MM.1S (cell line): ENCODE results near the gene TMPRSS6.

ENCODE experiments used
- DNase-seq: peaks from one replicate; pipeline ENCODE4 v3.0.0-alpha.2; 2015
- H2AFZ ChIP-seq: fragments of 300-600 bp; sonication (generic); 2 replicates; pipeline ENCODE4 v1.6.0; 2016; ENCODE audit warnings: antibody characterized with exemption, low read length
- H3F3A ChIP-seq: fragments of 300-600 bp; sonication (generic); 2 replicates; pipeline ENCODE4 v1.6.1; 2016; ENCODE audit warnings: mild to moderate bottlenecking, antibody characterized with exemption, low read length, moderate library complexity, mixed read lengths; ENCODE audit not compliant: insufficient read depth
- H3K27ac ChIP-seq: fragments of 300-600 bp; sonication (generic); 2 replicates; pipeline ENCODE4 v1.5.1; 2016; ENCODE audit warnings: mild to moderate bottlenecking, low read length
- H3K27me3 ChIP-seq: fragments of 300-600 bp; sonication (generic); replicated peaks from 2 replicates; pipeline ENCODE4 v1.6.0; 2016; ENCODE audit warnings: low read length; ENCODE audit not compliant: insufficient read depth
- H3K36me3 ChIP-seq: fragments of 300-600 bp; sonication (generic); replicated peaks from 2 replicates; pipeline ENCODE4 v1.6.1; 2016; ENCODE audit warnings: mild to moderate bottlenecking, low read length, mixed read lengths; ENCODE audit not compliant: insufficient read depth
- H3K4me1 ChIP-seq: fragments of 300-600 bp; sonication (generic); 2 replicates; pipeline ENCODE4 v1.6.1; 2016; ENCODE audit warnings: low read length, mixed read lengths
- H3K4me2 ChIP-seq: fragments of 300-600 bp; sonication (generic); 2 replicates; pipeline ENCODE4 v1.6.0; 2016; ENCODE audit warnings: low read depth, low read length
- H3K4me3 ChIP-seq: fragments of 300-600 bp; sonication (generic); 2 replicates; pipeline ENCODE4 v1.5.1; 2016; ENCODE audit warnings: low read length, mixed read lengths
- H3K79me2 ChIP-seq: fragments of 300-600 bp; sonication (generic); 2 replicates; pipeline ENCODE4 v1.6.1; 2016; ENCODE audit warnings: mixed run types, low read length, mixed read lengths
- H3K9ac ChIP-seq: fragments of 300-600 bp; sonication (generic); 2 replicates; pipeline ENCODE4 v1.6.1; 2016; ENCODE audit warnings: low read length, mixed read lengths
- H3K9me2 ChIP-seq: fragments of 300-600 bp; sonication (generic); replicated peaks from 2 replicates; pipeline ENCODE4 v1.6.1; 2016; ENCODE audit warnings: mild to moderate bottlenecking, low read length, mixed read lengths; ENCODE audit not compliant: insufficient read depth
- H3K9me3 ChIP-seq: fragments of 300-600 bp; sonication (generic); replicated peaks from 2 replicates; pipeline ENCODE4 v1.6.1; 2016; ENCODE audit warnings: mild to moderate bottlenecking, low read length, mixed read lengths; ENCODE audit not compliant: insufficient read depth
- H4K20me1 ChIP-seq: fragments of 300-600 bp; sonication (generic); 2 replicates; pipeline ENCODE4 v1.6.1; 2016; ENCODE audit warnings: mild to moderate bottlenecking, low read length, moderate library complexity, mixed read lengths; ENCODE audit not compliant: insufficient read depth
- CTCF ChIP-seq: fragments of 300-600 bp; sonication (generic); IDR thresholded peaks from 2 replicates; pipeline ENCODE4 v1.5.1; 2016; ENCODE audit warnings: antibody characterized with exemption, low read length, mixed read lengths
- EZH2 ChIP-seq: fragments of 300-600 bp; sonication (generic); optimal IDR thresholded peaks from 2 replicates; pipeline ENCODE3; 2017; ENCODE audit warnings: low read depth, mild to moderate bottlenecking, antibody characterized with exemption, low read length, mixed read lengths
- EZH2phosphoT487 ChIP-seq: fragments of 300-600 bp; sonication (generic); IDR thresholded peaks from 2 replicates; pipeline ENCODE4 v1.6.1; 2018; ENCODE audit warnings: antibody characterized with exemption, low read length

Gene TMPRSS6

DNA sequence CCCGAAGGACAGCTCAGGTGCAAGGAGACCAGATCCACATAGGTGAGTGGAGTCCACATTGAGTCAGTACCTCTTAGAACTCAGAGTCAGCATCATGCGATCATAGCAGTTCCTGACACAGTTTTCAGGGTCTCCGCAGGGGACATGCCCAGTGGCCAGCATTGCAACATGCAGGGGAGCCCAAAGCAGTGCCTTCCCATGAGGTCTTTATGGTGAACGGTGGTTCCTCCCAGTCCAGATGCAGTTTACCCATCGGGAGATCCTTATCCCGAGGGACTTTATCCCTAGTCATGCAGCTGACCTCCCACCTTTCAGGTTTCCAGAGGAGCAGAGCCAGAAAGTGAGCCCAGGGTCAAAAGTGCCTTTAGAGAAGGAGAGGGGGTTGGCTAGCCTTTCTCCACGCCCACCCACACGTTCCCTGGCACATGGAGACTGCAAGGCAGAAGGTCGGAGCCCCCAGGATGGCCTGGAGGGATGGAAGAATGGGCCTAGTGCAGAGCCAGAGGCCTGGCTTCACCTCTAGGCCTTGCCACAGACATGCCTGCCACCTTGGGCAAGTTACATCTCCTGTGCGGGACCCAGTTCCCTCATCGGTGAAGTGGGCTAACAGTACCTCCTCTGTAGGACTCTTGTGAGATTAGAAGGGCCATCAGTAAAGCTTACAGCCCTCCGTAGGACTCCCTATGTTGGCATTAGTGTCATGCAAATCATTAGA lies 51.6 kb downstream of the TMPRSS6 start:
- DNase-seq: no peak
- no peaks in the 10 kb centered on the region for H4K20me1 ChIP-seq
- no peak overlapping the region for H3K4me3 ChIP-seq
- H3K4me2 ChIP-seq: no peak overlapping the region
- no peaks in the 10 kb centered on the region for H3K79me2 ChIP-seq
- H3K36me3 ChIP-seq: no peaks in the 10 kb centered on the region
- no peaks in the 10 kb centered on the region for H3K4me1 ChIP-seq
- TF ChIP-seq CTCF: no peak
- no peak for TF ChIP-seq EZH2phosphoT487
- TF ChIP-seq EZH2: no peak
- no peaks in the 10 kb centered on the region for H3F3A ChIP-seq
- H3K9me2 ChIP-seq: no peaks in the 10 kb centered on the region
- H3K9me3 ChIP-seq: no peaks in the 10 kb centered on the region
- H2AFZ ChIP-seq: no peak overlapping the region
- H3K9ac ChIP-seq: no peak overlapping the region
- H3K27ac ChIP-seq: no peak overlapping the region
- H3K27me3 ChIP-seq: no peaks in the 10 kb centered on the region

DNA sequence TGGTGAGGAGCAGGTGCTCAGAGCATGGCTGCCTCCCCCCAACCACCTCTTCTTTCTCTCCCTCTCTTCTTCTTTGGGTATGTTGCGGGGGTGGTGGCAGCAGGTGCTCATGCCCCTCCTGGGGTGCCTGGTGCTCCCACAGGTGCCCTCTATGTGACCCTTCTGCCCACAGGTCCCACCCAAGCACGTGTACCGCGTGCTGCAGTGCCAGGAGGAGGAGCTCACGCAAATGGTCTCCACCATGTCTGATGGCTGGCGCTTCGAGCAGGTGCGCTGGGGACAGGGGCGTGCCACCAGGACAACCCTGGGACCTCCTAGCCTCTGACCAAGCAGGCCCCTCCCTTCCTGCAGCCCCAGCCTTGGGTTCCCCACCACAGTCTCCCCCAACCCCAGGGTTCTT lies 52.3 kb downstream of the TMPRSS6 start:
- no peaks in the 10 kb centered on the region for H3K36me3 ChIP-seq
- H3K4me2 ChIP-seq: no peak overlapping the region
- H3F3A ChIP-seq: no peaks in the 10 kb centered on the region
- H3K4me1 ChIP-seq: no peaks in the 10 kb centered on the region
- no peaks in the 10 kb centered on the region for H4K20me1 ChIP-seq
- no peak overlapping the region for H2AFZ ChIP-seq
- no peak overlapping the region for H3K9ac ChIP-seq
- no peak for DNase-seq
- H3K27ac ChIP-seq: no peak overlapping the region
- no peaks in the 10 kb centered on the region for H3K79me2 ChIP-seq
- no peak overlapping the region for H3K4me3 ChIP-seq
- TF ChIP-seq EZH2 (no peak), CTCF (no peak), EZH2phosphoT487 (no peak)
- no peaks in the 10 kb centered on the region for H3K9me3 ChIP-seq
- no peaks in the 10 kb centered on the region for H3K27me3 ChIP-seq
- no peaks in the 10 kb centered on the region for H3K9me2 ChIP-seq

DNA sequence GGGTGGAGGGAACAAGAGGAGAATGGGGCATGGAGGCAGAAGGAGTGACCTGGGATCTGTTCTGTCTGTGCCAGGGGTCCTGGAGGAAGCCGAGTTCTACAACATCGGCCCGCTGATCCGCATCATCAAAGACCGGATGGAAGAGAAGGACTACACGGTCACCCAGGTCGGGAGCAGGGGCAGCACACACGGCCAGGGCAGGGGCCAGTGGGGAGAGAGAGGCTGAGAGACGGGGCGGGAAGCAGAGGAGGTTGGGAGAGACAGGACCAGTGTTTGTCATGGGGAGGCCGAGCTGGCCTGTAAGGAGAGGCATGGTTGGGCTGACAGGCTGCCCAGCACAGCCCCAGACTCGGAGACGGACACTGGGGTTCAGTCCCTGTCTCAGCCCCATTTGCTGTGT lies 53.3 kb downstream of the TMPRSS6 start:
- no peak overlapping the region for H2AFZ ChIP-seq
- H3K4me2 ChIP-seq: no peak overlapping the region
- no peaks in the 10 kb centered on the region for H3K9me2 ChIP-seq
- H3K36me3 ChIP-seq: no peaks in the 10 kb centered on the region
- H4K20me1 ChIP-seq: no peaks in the 10 kb centered on the region
- H3K4me1 ChIP-seq: no peaks in the 10 kb centered on the region
- no peak for DNase-seq
- H3K79me2 ChIP-seq: no peaks in the 10 kb centered on the region
- no peaks in the 10 kb centered on the region for H3K9me3 ChIP-seq
- TF ChIP-seq EZH2phosphoT487: no peak
- no peak for TF ChIP-seq CTCF
- TF ChIP-seq EZH2: no peak
- H3K9ac ChIP-seq: no peak overlapping the region
- no peak overlapping the region for H3K4me3 ChIP-seq
- H3K27ac ChIP-seq: no peak overlapping the region
- H3K27me3 ChIP-seq: no peaks in the 10 kb centered on the region
- no peaks in the 10 kb centered on the region for H3F3A ChIP-seq
